ENCODE results near the gene ACAP3. TPM values are rescaled to one million over a fixed set of nuclear protein-coding genes. Genes with fewer than 3 reads are reported as not detected.

The ACAP3 gene
- polyA plus RNA-seq, 2 of the 4 experiments (the other 2 are of a cell fraction), result 6.6 to 24.2 TPM

DNA sequence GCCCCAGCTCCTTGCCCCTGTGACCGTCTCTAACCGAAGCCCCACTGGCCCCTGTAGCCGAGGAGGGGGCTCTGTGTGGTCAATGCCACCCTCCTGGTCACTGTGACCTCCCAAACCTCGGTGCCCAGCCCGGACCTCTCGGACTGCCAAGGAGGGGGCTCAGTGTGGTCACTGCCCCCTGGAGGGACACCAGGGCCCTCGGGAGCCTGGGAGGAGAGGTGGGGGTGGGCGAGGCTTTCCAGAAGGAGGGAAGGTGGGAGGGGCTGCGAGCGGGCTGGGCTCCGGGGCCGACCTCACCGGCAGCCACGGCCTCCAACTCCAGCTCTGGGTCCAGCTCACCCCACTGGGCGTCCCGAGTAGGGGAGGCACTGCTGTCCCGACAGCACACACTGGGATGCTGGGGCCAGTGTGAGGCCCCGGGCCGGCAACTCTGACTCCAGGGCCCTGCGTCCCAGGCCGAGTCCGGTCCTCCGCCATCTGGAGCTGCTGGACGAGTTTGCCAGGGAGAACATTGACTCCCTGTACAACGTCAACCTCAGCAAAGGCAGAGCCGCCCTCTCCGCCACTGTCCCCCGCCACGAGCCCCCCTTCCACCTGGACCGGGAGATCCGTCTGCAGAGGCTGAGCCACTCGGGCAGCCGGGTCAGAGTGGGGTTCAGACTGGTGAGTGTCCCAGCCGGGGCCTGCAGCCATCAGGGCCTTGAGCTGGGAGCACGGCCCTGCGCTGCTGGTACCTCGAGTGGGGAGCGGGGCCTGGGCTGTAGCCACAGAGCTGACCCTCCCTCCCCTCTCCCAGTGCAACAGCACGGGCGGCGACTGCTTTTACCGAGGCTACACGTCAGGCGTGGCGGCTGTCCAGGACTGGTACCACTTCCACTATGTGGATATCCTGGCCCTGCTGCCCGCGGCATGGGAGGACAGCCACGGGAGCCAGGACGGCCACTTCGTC lies 21.1 kb downstream of the ACAP3 start (continued):
- TF ChIP-seq MYC (IDR thresholded peaks at IDR 0.05; ENCODE audit: borderline replicate concordance, low read length), result no peak

DNA sequence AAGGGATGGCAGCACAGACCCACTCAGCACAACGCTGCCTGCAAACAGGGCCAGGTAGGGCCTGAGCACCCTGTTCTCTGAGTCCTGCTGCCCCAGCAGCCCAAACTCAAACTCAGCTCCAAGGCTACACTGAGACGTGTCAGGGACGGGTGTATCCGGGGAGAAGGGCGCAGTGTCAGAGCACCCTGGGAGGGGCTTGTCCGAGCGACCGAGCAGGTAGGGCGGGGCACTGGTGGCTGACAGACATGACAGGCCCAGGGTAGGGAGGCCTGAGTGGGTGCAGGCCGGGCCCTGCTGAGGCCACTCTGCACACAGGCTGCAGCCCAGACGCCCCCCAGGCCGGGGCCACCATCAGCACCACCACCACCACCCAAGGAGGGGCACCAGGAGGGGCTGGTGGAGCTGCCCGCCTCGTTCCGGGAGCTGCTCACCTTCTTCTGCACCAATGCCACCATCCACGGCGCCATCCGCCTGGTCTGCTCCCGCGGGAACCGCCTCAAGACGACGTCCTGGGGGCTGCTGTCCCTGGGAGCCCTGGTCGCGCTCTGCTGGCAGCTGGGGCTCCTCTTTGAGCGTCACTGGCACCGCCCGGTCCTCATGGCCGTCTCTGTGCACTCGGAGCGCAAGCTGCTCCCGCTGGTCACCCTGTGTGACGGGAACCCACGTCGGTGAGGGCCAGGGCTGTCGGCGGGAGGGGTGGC lies 22.0 kb downstream of the ACAP3 start:
- DNase-seq (ENCODE audit: low read depth in 1 of 2, low spot score in 1 of 2), result no peak
- Histone ChIP-seq H3K27ac (no peak overlapping the region), H3K4me3 (no peak overlapping the region), H3K9me3 (no peaks in the 10 kb centered on the region), H3K4me2 (no peak overlapping the region), H3K4me1 (peaks cover 8% of the 10 kb centered on the region; the same call in 2 of the 3 replicates)
- FAIRE-seq, result no peak
- 77% methylated on average over 15 of the region's 37 CpGs for WGBS (ENCODE audit: missing lambda C conversion rate)
- ChIA-PET POLR2A (interaction anchor here (0.5 kb wide), 1 partner anchor 85 kb away, joined by 4 read pairs; no protein-coding TSS in a partner anchor), CTCF (interaction anchor here (1.2 kb wide), 1 partner anchor 301 kb away, joined by 3 read pairs; no protein-coding TSS in a partner anchor)
- TF ChIP-seq, protein P1, sequence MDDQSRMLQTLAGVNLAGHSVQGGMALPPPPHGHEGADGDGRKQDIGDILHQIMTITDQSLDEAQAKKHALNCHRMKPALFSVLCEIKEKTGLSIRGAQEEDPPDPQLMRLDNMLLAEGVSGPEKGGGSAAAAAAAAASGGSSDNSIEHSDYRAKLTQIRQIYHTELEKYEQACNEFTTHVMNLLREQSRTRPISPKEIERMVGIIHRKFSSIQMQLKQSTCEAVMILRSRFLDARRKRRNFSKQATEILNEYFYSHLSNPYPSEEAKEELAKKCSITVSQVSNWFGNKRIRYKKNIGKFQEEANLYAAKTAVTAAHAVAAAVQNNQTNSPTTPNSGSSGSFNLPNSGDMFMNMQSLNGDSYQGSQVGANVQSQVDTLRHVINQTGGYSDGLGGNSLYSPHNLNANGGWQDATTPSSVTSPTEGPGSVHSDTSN (IDR thresholded peaks at IDR 0.05), result peak; percentile 25; the same call in 1 of the 2 replicates
- no peak for TF ChIP-seq ZC3H11A (IDR thresholded peaks at IDR 0.05)
- no peak for TF ChIP-seq HDAC2 (IDR thresholded peaks at IDR 0.05)
- no peak for TF ChIP-seq MYC (IDR thresholded peaks at IDR 0.05; ENCODE audit: borderline replicate concordance, low read length)
- TF ChIP-seq CHD2 (IDR thresholded peaks at IDR 0.05; ENCODE audit: low read length, partially characterized antibody), result no peak
- peak; percentile 11 to 15; a peak in 3 of 6 replicates for ATAC-seq

DNA sequence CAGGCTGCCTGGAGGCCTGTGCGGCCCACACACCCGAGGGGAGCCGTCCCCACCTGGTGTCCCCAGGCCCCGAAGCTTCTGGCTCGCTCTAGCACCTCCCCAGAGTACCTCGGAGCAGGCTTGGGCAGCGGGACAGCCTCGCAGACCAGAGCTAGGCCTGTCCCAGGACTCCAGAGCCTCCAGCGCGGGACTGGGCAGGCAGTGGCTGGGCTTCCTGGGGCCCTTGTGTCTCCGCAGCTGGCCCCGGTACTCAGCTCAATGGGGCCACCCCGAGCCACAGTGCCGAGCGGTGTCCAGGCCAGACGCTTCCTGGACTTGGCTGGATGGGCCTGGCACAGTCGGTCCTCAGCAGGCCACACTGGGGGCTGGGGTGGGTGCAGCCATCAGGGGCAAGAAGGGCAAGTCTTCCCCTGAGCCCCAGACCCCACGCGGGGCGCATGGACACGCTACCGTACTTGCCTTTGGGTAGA lies 22.6 kb downstream of the ACAP3 start:
- POLR2A ChIA-PET, result interaction anchor here (0.5 kb wide), 1 partner anchor 85 kb away, joined by 4 read pairs; no protein-coding TSS in a partner anchor
- 85% methylated on average over 5 of the region's 22 CpGs for WGBS (ENCODE audit: missing lambda C conversion rate)
- peaks cover 8% of the 10 kb centered on the region; the same call in 2 of the 3 replicates for H3K4me1 ChIP-seq
- CTCF ChIA-PET, result interaction anchor here (3.3 kb wide), 1 partner anchor 163 kb away, joined by 15 read pairs; no protein-coding TSS in a partner anchor
- ATAC-seq, result peak; percentile 7 to 30; a peak in 3 of 6 replicates
- FAIRE-seq, result no peak
- no peak for DNase-seq (ENCODE audit: low read depth in 1 of 2, low spot score in 1 of 2)
- H3K4me2 ChIP-seq, result no peak overlapping the region
- H3K9me3 ChIP-seq, result no peaks in the 10 kb centered on the region
- H3K27ac ChIP-seq, result no peak overlapping the region
- no peak overlapping the region for H3K4me3 ChIP-seq
- TF ChIP-seq ZC3H11A (IDR thresholded peaks at IDR 0.05), result no peak
- no peak for TF ChIP-seq RARB (CRISPR knock-in tag; IDR thresholded peaks at IDR 0.05)
- TF ChIP-seq, protein P2, sequence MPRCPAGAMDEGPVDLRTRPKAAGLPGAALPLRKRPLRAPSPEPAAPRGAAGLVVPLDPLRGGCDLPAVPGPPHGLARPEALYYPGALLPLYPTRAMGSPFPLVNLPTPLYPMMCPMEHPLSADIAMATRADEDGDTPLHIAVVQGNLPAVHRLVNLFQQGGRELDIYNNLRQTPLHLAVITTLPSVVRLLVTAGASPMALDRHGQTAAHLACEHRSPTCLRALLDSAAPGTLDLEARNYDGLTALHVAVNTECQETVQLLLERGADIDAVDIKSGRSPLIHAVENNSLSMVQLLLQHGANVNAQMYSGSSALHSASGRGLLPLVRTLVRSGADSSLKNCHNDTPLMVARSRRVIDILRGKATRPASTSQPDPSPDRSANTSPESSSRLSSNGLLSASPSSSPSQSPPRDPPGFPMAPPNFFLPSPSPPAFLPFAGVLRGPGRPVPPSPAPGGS (IDR thresholded peaks at IDR 0.05), result no peak
- TF ChIP-seq MYC (IDR thresholded peaks at IDR 0.05; ENCODE audit: borderline replicate concordance, low read length), result no peak
- no peak for TF ChIP-seq NFE2L2 (conservative IDR thresholded peaks at IDR 0.05; ENCODE audit: low read length)

DNA sequence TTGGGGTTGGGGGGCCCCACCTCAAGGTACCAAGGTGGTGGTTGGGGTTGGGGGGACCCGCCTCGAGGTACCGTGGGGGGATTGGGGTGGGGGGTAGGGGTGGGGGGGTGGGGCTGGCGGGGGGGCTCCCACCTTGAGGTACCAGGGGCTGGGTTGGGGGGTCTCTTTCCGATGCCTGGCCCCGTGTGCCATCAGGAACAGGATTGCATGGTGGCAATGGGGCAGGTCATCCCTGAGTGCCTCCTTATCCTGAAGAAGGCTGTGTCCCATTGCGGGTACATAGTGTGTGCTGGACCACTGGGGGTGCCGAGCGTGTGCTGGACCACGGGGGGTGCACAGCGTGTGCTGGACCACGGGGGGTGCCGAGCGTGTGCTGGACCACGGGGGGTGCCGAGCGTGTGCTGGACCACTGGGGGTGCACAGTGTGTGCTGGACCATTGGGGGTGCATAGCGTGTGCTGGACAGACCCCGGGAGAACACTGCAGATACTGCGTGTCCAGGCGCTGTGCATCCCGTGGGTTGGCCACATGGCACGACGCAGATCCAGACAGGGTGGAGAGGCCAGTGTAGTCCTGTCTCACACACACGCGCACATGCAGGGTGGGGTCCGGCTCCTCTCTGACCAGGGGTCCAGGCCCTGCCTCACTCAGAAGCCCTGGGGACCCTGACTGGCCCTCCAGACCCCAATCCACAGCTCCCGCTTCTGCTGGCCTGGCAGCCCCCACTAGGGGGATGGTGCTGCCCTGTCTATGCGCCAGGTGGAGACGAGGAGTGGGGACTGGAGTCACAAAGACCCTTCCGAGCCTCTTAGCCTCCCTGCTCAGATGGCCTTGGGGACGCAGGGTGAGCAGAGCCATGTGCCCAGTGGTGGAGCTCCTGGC lies 23.3 kb downstream of the ACAP3 start:
- TF ChIP-seq, protein P3, sequence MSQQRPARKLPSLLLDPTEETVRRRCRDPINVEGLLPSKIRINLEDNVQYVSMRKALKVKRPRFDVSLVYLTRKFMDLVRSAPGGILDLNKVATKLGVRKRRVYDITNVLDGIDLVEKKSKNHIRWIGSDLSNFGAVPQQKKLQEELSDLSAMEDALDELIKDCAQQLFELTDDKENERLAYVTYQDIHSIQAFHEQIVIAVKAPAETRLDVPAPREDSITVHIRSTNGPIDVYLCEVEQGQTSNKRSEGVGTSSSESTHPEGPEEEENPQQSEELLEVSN (IDR thresholded peaks at IDR 0.05; ENCODE audit: borderline replicate concordance, low read depth), result no peak
- no peak for TF ChIP-seq HOXA7 (CRISPR knock-in tag; IDR thresholded peaks at IDR 0.05)
- TF ChIP-seq JUNB (IDR thresholded peaks at IDR 0.05), result no peak
- no peak for TF ChIP-seq ZNF302 (CRISPR knock-in tag; IDR thresholded peaks at IDR 0.05)
- TF ChIP-seq PHF8 (IDR thresholded peaks at IDR 0.05; ENCODE audit: borderline replicate concordance, low read depth), result no peak
- ATAC-seq (no peak), DNase-seq (ENCODE audit: low read depth in 1 of 2, low spot score in 1 of 2) (no peak), FAIRE-seq (no peak)
- WGBS (ENCODE audit: missing lambda C conversion rate), result 89% methylated on average over 11 of the region's 32 CpGs
- Histone ChIP-seq H3K4me3 (no peak overlapping the region), H3K4me1 (peaks cover 8% of the 10 kb centered on the region; the same call in 2 of the 3 replicates), H3K9me3 (no peaks in the 10 kb centered on the region), H3K4me2 (no peak overlapping the region), H3K27ac (no peak overlapping the region)
- ChIA-PET CTCF (interaction anchor here (3.3 kb wide), 1 partner anchor 162 kb away, joined by 15 read pairs; no protein-coding TSS in a partner anchor), POLR2A (no interaction called here)
